NCI-H2196 treated with DMSO at 0.1 percent for 48 hours (cell line): ENCODE measurements around the gene SEPTIN8.

Experiments
- DNase-seq: peaks from one replicate; lab custom pipeline; 2025; ENCODE audit not compliant: unreplicated experiment; lab: John Stamatoyannopoulos, UW

Gene SEPTIN8

GRCh38 chr5:132750471-132751230, 26.4 kb downstream of the SEPTIN8 start:
- DNase-seq = no peak

GRCh38 chr5:132749506-132749905, 27.5 kb downstream of the SEPTIN8 start:
- no peak for DNase-seq

- DNase-seq = no peak
Measured at GRCh38 chr5:132748522-132749000, 28.5 kb downstream of the SEPTIN8 start.

- DNase-seq = no peak
Measured at GRCh38 chr5:132747616-132748440, 29.2 kb downstream of the SEPTIN8 start.

- DNase-seq = no peak
Measured at GRCh38 chr5:132746954-132747615, 30.0 kb downstream of the SEPTIN8 start, which contains the start of gene CCNI2. Gene CCNI2, plus strand, starts transcription at chr5:132747426. Its CDS starts 70 bp downstream, at chr5:132747496.

GRCh38 chr5:132746592-132746953, 30.5 kb downstream of the SEPTIN8 start:
- DNase-seq = no peak

GRCh38 chr5:132744659-132745058, 32.4 kb downstream of the SEPTIN8 start:
- no peak for DNase-seq

- no peak for DNase-seq
Measured at GRCh38 chr5:132742626-132743025, 34.4 kb downstream of the SEPTIN8 start.

- DNase-seq = no peak
Measured at GRCh38 chr5:132742158-132742557, 34.9 kb downstream of the SEPTIN8 start.

GRCh38 chr5:132739232-132739631, 37.8 kb downstream of the SEPTIN8 start:
- no peak for DNase-seq

- no peak for DNase-seq
Measured at GRCh38 chr5:132737982-132738681, 38.9 kb downstream of the SEPTIN8 start.

- DNase-seq = peak; percentile 99
Measured at GRCh38 chr5:132736853-132737833, 39.9 kb downstream of the SEPTIN8 start, which contains the start of gene KIF3A. Gene KIF3A, minus strand, starts transcription at chr5:132737546. Its CDS starts 127 bp downstream, at chr5:132737419.

- no peak for DNase-seq
Measured at GRCh38 chr5:132734687-132735086, 42.4 kb downstream of the SEPTIN8 start.

- DNase-seq = no peak
Measured at GRCh38 chr5:132733499-132734148, 43.4 kb downstream of the SEPTIN8 start.

GRCh38 chr5:132729896-132730295, 47.1 kb downstream of the SEPTIN8 start:
- DNase-seq = no peak

GRCh38 chr5:132725745-132726144, 51.3 kb downstream of the SEPTIN8 start:
- no peak for DNase-seq

GRCh38 chr5:132718544-132719312, 58.3 kb downstream of the SEPTIN8 start:
- no peak for DNase-seq
